ENCODE data around the gene BMP5.

DNA sequence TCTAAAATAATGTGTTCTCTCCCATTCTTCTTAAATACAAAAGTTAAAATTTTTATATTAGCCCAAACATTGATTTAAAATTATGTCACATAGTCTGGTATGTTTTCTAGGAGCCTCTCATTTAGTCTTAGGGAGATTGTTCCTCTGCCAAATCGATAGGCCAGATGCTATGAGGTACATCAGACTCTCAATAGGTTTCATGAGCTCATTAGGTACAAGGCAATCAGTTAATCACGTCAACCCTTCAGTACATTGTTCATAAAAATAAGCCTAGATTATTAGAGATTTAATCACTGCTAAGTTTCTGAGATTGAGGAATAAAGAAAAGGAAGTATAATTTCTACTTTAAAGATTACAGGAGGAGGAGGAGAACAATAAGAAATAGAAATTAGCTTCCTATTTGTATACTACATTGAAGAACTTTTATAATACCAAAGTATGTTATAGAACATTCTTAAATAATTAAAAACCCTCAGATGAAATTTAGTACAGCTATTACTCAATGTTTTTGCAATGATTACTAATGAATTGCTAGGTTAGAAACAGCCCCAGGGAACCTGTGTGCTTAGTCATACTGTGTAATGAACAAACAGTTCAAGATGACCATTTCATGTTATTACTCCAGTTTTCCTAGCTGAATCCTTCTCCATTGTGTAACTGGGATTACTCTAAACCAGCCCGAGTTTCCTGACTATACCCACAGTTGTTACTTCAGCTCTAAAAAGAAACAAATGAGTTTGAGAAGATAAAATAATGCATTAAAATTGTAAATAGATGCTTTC lies 117.0 kb downstream of the BMP5 start:
- TF ChIP-seq, protein P1, sequence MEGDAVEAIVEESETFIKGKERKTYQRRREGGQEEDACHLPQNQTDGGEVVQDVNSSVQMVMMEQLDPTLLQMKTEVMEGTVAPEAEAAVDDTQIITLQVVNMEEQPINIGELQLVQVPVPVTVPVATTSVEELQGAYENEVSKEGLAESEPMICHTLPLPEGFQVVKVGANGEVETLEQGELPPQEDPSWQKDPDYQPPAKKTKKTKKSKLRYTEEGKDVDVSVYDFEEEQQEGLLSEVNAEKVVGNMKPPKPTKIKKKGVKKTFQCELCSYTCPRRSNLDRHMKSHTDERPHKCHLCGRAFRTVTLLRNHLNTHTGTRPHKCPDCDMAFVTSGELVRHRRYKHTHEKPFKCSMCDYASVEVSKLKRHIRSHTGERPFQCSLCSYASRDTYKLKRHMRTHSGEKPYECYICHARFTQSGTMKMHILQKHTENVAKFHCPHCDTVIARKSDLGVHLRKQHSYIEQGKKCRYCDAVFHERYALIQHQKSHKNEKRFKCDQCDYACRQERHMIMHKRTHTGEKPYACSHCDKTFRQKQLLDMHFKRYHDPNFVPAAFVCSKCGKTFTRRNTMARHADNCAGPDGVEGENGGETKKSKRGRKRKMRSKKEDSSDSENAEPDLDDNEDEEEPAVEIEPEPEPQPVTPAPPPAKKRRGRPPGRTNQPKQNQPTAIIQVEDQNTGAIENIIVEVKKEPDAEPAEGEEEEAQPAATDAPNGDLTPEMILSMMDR (conservative IDR thresholded peaks at IDR 0.05; ENCODE audit: low read length): no peak
- TF ChIP-seq EZH2phosphoT487 (IDR thresholded peaks at IDR 0.05; ENCODE audit: borderline replicate concordance): no peak
